Stimulated activated naive CD8-positive, alpha-beta T cell treated with anti-CD3 and anti-CD28 coated beads, Interleukin-15, amount 100 ng/mL, for 72 hours (primary cell): ENCODE measurements around the gene KDM4B.

Experiments used
- ATAC-seq: fragments of 150-1000 bp; cut with Tn5 transposase; 2 replicates; pipeline ENCODE4 v1.10.0; 2021; ENCODE audit warnings: mild to moderate bottlenecking, moderate library complexity
- DNase-seq, 2 donors: peaks; one replicate each; pipeline ENCODE4 v3.0.0; 2021 to 2022
- H3K27ac Mint-ChIP-seq, 2 donors: one replicate each; pipeline ENCODE4 v1.8.0; 2022; ENCODE audit warnings: mild to moderate bottlenecking in 2 of 2, mixed read lengths in 2 of 2, moderate library complexity in 2 of 2
- H3K27me3 Mint-ChIP-seq: one replicate; pipeline ENCODE4 v1.8.0; 2022; ENCODE audit warnings: mixed read lengths
- H3K4me1 Mint-ChIP-seq: one replicate; pipeline ENCODE4 v1.8.0; 2022; ENCODE audit warnings: mild to moderate bottlenecking, mixed read lengths
- H3K4me3 Mint-ChIP-seq, 2 donors: one replicate each; pipeline ENCODE4 v1.8.0; 2022; ENCODE audit warnings: mild to moderate bottlenecking in 2 of 2, mixed read lengths in 2 of 2, moderate library complexity in 1 of 2
- H3K9me3 Mint-ChIP-seq, 2 donors: one replicate each; pipeline ENCODE4 v1.8.0; 2022; ENCODE audit warnings: mixed read lengths in 2 of 2

KDM4B gene

GRCh38 chr19:5040544-5041167 is 71.7 kb downstream of the KDM4B start:
- no peaks in the 10 kb centered on the region for H3K9me3 Mint-ChIP-seq
- H3K27me3 Mint-ChIP-seq = no peaks in the 10 kb centered on the region
- peaks cover 7% of the 10 kb centered on the region for H3K4me1 Mint-ChIP-seq
- no peak overlapping the region for H3K4me3 Mint-ChIP-seq
- DNase-seq (no peak), ATAC-seq (no peak)
- H3K27ac Mint-ChIP-seq = peak overlapping the region in 1 of 2 donors; percentile 79

GRCh38 chr19:5041168-5041912 is 72.4 kb downstream of the KDM4B start:
- no peak overlapping the region for H3K27ac Mint-ChIP-seq
- ATAC-seq (no peak), DNase-seq (no peak)
- H3K4me1 Mint-ChIP-seq = peaks cover 7% of the 10 kb centered on the region
- no peak overlapping the region for H3K4me3 Mint-ChIP-seq
- no peaks in the 10 kb centered on the region for H3K9me3 Mint-ChIP-seq
- H3K27me3 Mint-ChIP-seq = no peaks in the 10 kb centered on the region

GRCh38 chr19:5041913-5042187 is 72.9 kb downstream of the KDM4B start:
- Mint-ChIP-seq H3K4me3 (no peak overlapping the region), H3K4me1 (peaks cover 7% of the 10 kb centered on the region), H3K27me3 (no peaks in the 10 kb centered on the region), H3K9me3 (no peaks in the 10 kb centered on the region), H3K27ac (peak overlapping the region in 1 of 2 donors; percentile 76)
- no peak for DNase-seq
- no peak for ATAC-seq

- Mint-ChIP-seq H3K27ac (no peak overlapping the region), H3K9me3 (no peaks in the 10 kb centered on the region), H3K4me3 (no peak overlapping the region), H3K4me1 (peaks cover 7% of the 10 kb centered on the region), H3K27me3 (no peaks in the 10 kb centered on the region)
- ATAC-seq = no peak
- DNase-seq = no peak
These were observed 73.6 kb downstream of the KDM4B start for GRCh38 chr19:5042556-5042955.

- Mint-ChIP-seq H3K4me1 (peaks cover 7% of the 10 kb centered on the region), H3K4me3 (no peak overlapping the region)
These were observed 76.1 kb downstream of the KDM4B start for GRCh38 chr19:5045029-5045428.

GRCh38 chr19:5045956-5046338 is 77.0 kb downstream of the KDM4B start:
- DNase-seq (no peak), ATAC-seq (no peak)
- H3K27me3 Mint-ChIP-seq = no peaks in the 10 kb centered on the region

More at GRCh38 chr19:5045029-5045428, 76.1 kb downstream of the KDM4B start:
- Mint-ChIP-seq H3K27ac (no peak overlapping the region), H3K9me3 (no peaks in the 10 kb centered on the region), H3K27me3 (no peaks in the 10 kb centered on the region)
- ATAC-seq (no peak), DNase-seq (no peak)

GRCh38 chr19:5046339-5047039 is 77.6 kb downstream of the KDM4B start:
- Mint-ChIP-seq H3K27me3 (no peaks in the 10 kb centered on the region), H3K27ac (no peak overlapping the region), H3K4me3 (no peak overlapping the region), H3K9me3 (no peaks in the 10 kb centered on the region), H3K4me1 (peaks cover 7% of the 10 kb centered on the region)
- no peak for DNase-seq
- ATAC-seq = no peak

More at GRCh38 chr19:5045956-5046338, 77.0 kb downstream of the KDM4B start:
- H3K4me1 Mint-ChIP-seq = peaks cover 7% of the 10 kb centered on the region
- no peak overlapping the region for H3K4me3 Mint-ChIP-seq
- H3K27ac Mint-ChIP-seq = no peak overlapping the region
- H3K9me3 Mint-ChIP-seq = no peaks in the 10 kb centered on the region

GRCh38 chr19:5047251-5047935 is 78.5 kb downstream of the KDM4B start:
- H3K27ac Mint-ChIP-seq = no peak overlapping the region
- peaks cover 7% of the 10 kb centered on the region for H3K4me1 Mint-ChIP-seq
- ATAC-seq (no peak), DNase-seq (no peak)
- no peaks in the 10 kb centered on the region for H3K27me3 Mint-ChIP-seq
- no peaks in the 10 kb centered on the region for H3K9me3 Mint-ChIP-seq
- H3K4me3 Mint-ChIP-seq = no peak overlapping the region

GRCh38 chr19:5048091-5048726 is 79.3 kb downstream of the KDM4B start:
- peaks cover 7% of the 10 kb centered on the region for H3K4me1 Mint-ChIP-seq
- no peak overlapping the region for H3K4me3 Mint-ChIP-seq
- H3K9me3 Mint-ChIP-seq = no peaks in the 10 kb centered on the region
- no peaks in the 10 kb centered on the region for H3K27me3 Mint-ChIP-seq
- peak overlapping the region in 1 of 2 donors; percentile 48 for H3K27ac Mint-ChIP-seq
- DNase-seq (peak; percentile 60 to 64), ATAC-seq (peak; percentile 75)

- H3K27me3 Mint-ChIP-seq = no peaks in the 10 kb centered on the region
- H3K4me1 Mint-ChIP-seq = peaks cover 7% of the 10 kb centered on the region
- no peak overlapping the region for H3K4me3 Mint-ChIP-seq
- H3K27ac Mint-ChIP-seq = peak overlapping the region in 1 of 2 donors; percentile 76
- no peaks in the 10 kb centered on the region for H3K9me3 Mint-ChIP-seq
- DNase-seq (no peak), ATAC-seq (peak; percentile 2)
These were observed 80.0 kb downstream of the KDM4B start for GRCh38 chr19:5048727-5049553.

GRCh38 chr19:5049561-5049960 is 80.6 kb downstream of the KDM4B start:
- DNase-seq (no peak), ATAC-seq (no peak)
- H3K4me3 Mint-ChIP-seq = no peak overlapping the region
- H3K27ac Mint-ChIP-seq = no peak overlapping the region
- H3K4me1 Mint-ChIP-seq = peaks cover 7% of the 10 kb centered on the region
- H3K9me3 Mint-ChIP-seq = no peaks in the 10 kb centered on the region
- H3K27me3 Mint-ChIP-seq = no peaks in the 10 kb centered on the region

GRCh38 chr19:5050067-5050656 is 81.2 kb downstream of the KDM4B start:
- Mint-ChIP-seq H3K9me3 (no peaks in the 10 kb centered on the region), H3K4me1 (peaks cover 7% of the 10 kb centered on the region), H3K4me3 (no peak overlapping the region), H3K27ac (no peak overlapping the region), H3K27me3 (no peaks in the 10 kb centered on the region)
- ATAC-seq = no peak
- no peak for DNase-seq

GRCh38 chr19:5050905-5051304 is 82.0 kb downstream of the KDM4B start:
- ATAC-seq (no peak), DNase-seq (no peak)
- Mint-ChIP-seq H3K4me1 (peaks cover 7% of the 10 kb centered on the region), H3K9me3 (no peaks in the 10 kb centered on the region), H3K27ac (no peak overlapping the region), H3K27me3 (no peaks in the 10 kb centered on the region), H3K4me3 (no peak overlapping the region)

GRCh38 chr19:5051619-5052018 is 82.7 kb downstream of the KDM4B start:
- Mint-ChIP-seq H3K27me3 (no peaks in the 10 kb centered on the region), H3K9me3 (no peaks in the 10 kb centered on the region), H3K4me3 (no peak overlapping the region), H3K4me1 (peaks cover 7% of the 10 kb centered on the region), H3K27ac (no peak overlapping the region)
- no peak for DNase-seq
- ATAC-seq = no peak
